MM.1S (cell line): Measurements from ENCODE around the gene CACNA2D1.

Source experiments
- DNase-seq: peaks from one replicate; pipeline ENCODE4 v3.0.0-alpha.2; 2015
- H2AFZ ChIP-seq: fragments of 300-600 bp; sonication (generic); 2 replicates; pipeline ENCODE4 v1.6.0; 2016; ENCODE audit warnings: antibody characterized with exemption, low read length
- H3F3A ChIP-seq: fragments of 300-600 bp; sonication (generic); 2 replicates; pipeline ENCODE4 v1.6.1; 2016; ENCODE audit warnings: mild to moderate bottlenecking, antibody characterized with exemption, low read length, moderate library complexity, mixed read lengths; ENCODE audit not compliant: insufficient read depth
- H3K27ac ChIP-seq: fragments of 300-600 bp; sonication (generic); 2 replicates; pipeline ENCODE4 v1.5.1; 2016; ENCODE audit warnings: mild to moderate bottlenecking, low read length
- H3K27me3 ChIP-seq: fragments of 300-600 bp; sonication (generic); replicated peaks from 2 replicates; pipeline ENCODE4 v1.6.0; 2016; ENCODE audit warnings: low read length; ENCODE audit not compliant: insufficient read depth
- H3K36me3 ChIP-seq: fragments of 300-600 bp; sonication (generic); replicated peaks from 2 replicates; pipeline ENCODE4 v1.6.1; 2016; ENCODE audit warnings: mild to moderate bottlenecking, low read length, mixed read lengths; ENCODE audit not compliant: insufficient read depth
- H3K4me1 ChIP-seq: fragments of 300-600 bp; sonication (generic); 2 replicates; pipeline ENCODE4 v1.6.1; 2016; ENCODE audit warnings: low read length, mixed read lengths
- H3K4me2 ChIP-seq: fragments of 300-600 bp; sonication (generic); 2 replicates; pipeline ENCODE4 v1.6.0; 2016; ENCODE audit warnings: low read depth, low read length
- H3K4me3 ChIP-seq: fragments of 300-600 bp; sonication (generic); 2 replicates; pipeline ENCODE4 v1.5.1; 2016; ENCODE audit warnings: low read length, mixed read lengths
- H3K79me2 ChIP-seq: fragments of 300-600 bp; sonication (generic); 2 replicates; pipeline ENCODE4 v1.6.1; 2016; ENCODE audit warnings: mixed run types, low read length, mixed read lengths
- H3K9ac ChIP-seq: fragments of 300-600 bp; sonication (generic); 2 replicates; pipeline ENCODE4 v1.6.1; 2016; ENCODE audit warnings: low read length, mixed read lengths
- H3K9me2 ChIP-seq: fragments of 300-600 bp; sonication (generic); replicated peaks from 2 replicates; pipeline ENCODE4 v1.6.1; 2016; ENCODE audit warnings: mild to moderate bottlenecking, low read length, mixed read lengths; ENCODE audit not compliant: insufficient read depth
- H3K9me3 ChIP-seq: fragments of 300-600 bp; sonication (generic); replicated peaks from 2 replicates; pipeline ENCODE4 v1.6.1; 2016; ENCODE audit warnings: mild to moderate bottlenecking, low read length, mixed read lengths; ENCODE audit not compliant: insufficient read depth
- H4K20me1 ChIP-seq: fragments of 300-600 bp; sonication (generic); 2 replicates; pipeline ENCODE4 v1.6.1; 2016; ENCODE audit warnings: mild to moderate bottlenecking, low read length, moderate library complexity, mixed read lengths; ENCODE audit not compliant: insufficient read depth
- EZH2 ChIP-seq: fragments of 300-600 bp; sonication (generic); optimal IDR thresholded peaks from 2 replicates; pipeline ENCODE3; 2017; ENCODE audit warnings: low read depth, mild to moderate bottlenecking, antibody characterized with exemption, low read length, mixed read lengths
- EZH2phosphoT487 ChIP-seq: fragments of 300-600 bp; sonication (generic); IDR thresholded peaks from 2 replicates; pipeline ENCODE4 v1.6.1; 2018; ENCODE audit warnings: antibody characterized with exemption, low read length
- TF ChIP-seq, protein P1 (sequence below): fragments of 300-600 bp; sonication (generic); IDR thresholded peaks from 2 replicates; pipeline ENCODE4 v1.5.1; 2016; ENCODE audit warnings: antibody characterized with exemption, low read length, mixed read lengths

The CACNA2D1 gene

DNA sequence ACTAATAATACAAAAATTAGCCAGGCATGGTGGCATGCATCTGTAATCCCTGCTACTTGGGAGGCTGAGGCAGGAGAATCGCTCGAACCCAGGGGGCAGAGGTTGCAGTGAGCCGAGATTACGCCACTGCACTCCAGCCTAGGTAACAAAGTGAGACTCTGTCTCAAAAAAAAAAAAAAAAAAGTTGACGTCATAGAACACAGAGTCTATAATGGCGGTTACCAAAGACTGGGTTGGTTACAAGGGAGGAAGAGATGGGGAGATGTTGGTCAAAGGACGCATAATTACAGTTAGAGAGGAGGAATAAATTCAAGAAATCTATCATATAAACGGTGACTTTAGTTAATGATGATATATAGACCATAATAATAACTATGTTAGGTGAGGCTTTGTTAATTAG is 364.1 kb downstream of the CACNA2D1 start:
- Histone ChIP-seq H4K20me1 (no peaks in the 10 kb centered on the region), H2AFZ (no peak overlapping the region), H3K9ac (no peak overlapping the region), H3K79me2 (no peaks in the 10 kb centered on the region), H3K27ac (no peak overlapping the region), H3K36me3 (no peaks in the 10 kb centered on the region), H3K9me2 (no peaks in the 10 kb centered on the region), H3F3A (no peaks in the 10 kb centered on the region), H3K27me3 (no peaks in the 10 kb centered on the region), H3K4me2 (no peak overlapping the region), H3K4me1 (no peaks in the 10 kb centered on the region; the same call in 1 of the 2 replicates), H3K9me3 (no peaks in the 10 kb centered on the region), H3K4me3 (no peak overlapping the region)
- TF ChIP-seq EZH2phosphoT487 (no peak), EZH2 (no peak)
- TF ChIP-seq, protein P1, sequence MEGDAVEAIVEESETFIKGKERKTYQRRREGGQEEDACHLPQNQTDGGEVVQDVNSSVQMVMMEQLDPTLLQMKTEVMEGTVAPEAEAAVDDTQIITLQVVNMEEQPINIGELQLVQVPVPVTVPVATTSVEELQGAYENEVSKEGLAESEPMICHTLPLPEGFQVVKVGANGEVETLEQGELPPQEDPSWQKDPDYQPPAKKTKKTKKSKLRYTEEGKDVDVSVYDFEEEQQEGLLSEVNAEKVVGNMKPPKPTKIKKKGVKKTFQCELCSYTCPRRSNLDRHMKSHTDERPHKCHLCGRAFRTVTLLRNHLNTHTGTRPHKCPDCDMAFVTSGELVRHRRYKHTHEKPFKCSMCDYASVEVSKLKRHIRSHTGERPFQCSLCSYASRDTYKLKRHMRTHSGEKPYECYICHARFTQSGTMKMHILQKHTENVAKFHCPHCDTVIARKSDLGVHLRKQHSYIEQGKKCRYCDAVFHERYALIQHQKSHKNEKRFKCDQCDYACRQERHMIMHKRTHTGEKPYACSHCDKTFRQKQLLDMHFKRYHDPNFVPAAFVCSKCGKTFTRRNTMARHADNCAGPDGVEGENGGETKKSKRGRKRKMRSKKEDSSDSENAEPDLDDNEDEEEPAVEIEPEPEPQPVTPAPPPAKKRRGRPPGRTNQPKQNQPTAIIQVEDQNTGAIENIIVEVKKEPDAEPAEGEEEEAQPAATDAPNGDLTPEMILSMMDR: no peak
- DNase-seq: no peak

DNA sequence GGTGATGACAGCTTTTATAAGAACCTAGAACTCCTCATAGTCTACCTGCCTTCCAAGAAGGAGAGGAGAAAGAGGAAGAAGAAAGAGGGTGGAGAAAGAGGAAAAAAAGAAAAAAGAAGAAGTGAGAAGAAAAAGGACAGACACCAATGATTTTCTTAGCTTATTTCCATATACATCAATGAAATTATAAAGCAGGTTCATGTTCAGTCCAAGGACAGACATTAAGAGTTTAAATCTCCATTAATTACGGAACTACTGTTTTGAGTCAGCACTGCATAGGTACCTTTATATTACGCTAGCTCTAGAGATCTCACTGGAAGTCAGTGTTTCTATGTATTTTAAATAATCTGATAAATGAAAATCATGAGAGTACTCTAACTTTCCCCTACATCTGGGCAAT is 364.8 kb downstream of the CACNA2D1 start:
- Histone ChIP-seq H3K27ac (no peak overlapping the region), H3K9me2 (no peaks in the 10 kb centered on the region), H3K79me2 (no peaks in the 10 kb centered on the region), H3K36me3 (no peaks in the 10 kb centered on the region), H4K20me1 (no peaks in the 10 kb centered on the region), H3K4me2 (no peak overlapping the region), H3K9me3 (no peaks in the 10 kb centered on the region), H3K4me1 (no peaks in the 10 kb centered on the region; the same call in 1 of the 2 replicates), H2AFZ (no peak overlapping the region), H3F3A (no peaks in the 10 kb centered on the region), H3K27me3 (no peaks in the 10 kb centered on the region), H3K4me3 (no peak overlapping the region), H3K9ac (no peak overlapping the region)
- no peak for DNase-seq
- TF ChIP-seq, protein P1: no peak
- TF ChIP-seq EZH2phosphoT487 (no peak), EZH2 (no peak)

DNA sequence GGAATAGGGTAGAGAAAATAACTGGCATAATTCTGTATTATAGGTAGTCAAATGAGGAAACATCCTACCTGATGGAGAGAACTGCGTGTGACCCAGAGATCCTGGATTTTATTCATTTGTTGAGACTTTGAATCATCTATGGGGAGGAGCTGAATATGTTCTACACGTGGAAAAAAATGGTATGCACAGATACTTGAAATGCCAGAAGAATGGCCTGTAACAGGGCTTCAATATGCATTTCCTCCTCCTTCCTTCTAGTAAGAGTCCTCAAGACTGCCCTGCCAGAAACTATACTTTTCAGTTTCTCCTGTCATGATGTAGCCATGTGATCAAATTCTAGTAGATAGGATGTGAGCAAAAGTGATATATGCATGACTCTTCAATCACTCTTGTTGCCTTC is 372.1 kb downstream of the CACNA2D1 start:
- DNase-seq: no peak
- Histone ChIP-seq H4K20me1 (no peaks in the 10 kb centered on the region), H3K4me3 (no peak overlapping the region), H2AFZ (no peak overlapping the region), H3K9me3 (no peaks in the 10 kb centered on the region), H3K27me3 (no peaks in the 10 kb centered on the region), H3F3A (no peaks in the 10 kb centered on the region), H3K9ac (no peak overlapping the region), H3K4me2 (no peak overlapping the region), H3K27ac (no peak overlapping the region), H3K4me1 (no peaks in the 10 kb centered on the region), H3K36me3 (no peaks in the 10 kb centered on the region), H3K79me2 (no peaks in the 10 kb centered on the region), H3K9me2 (no peaks in the 10 kb centered on the region)
- TF ChIP-seq EZH2phosphoT487 (no peak), EZH2 (no peak)
- TF ChIP-seq, protein P1: no peak
